HG02885 (cell line): Measurements from ENCODE around the gene NR4A3.

Experiments
- ATAC-seq: cut with Tn5 transposase; IDR thresholded peaks from one replicate; pipeline ENCODE4 v1.9.1; 2021; ENCODE audit warnings: mild to moderate bottlenecking; ENCODE audit not compliant: unreplicated experiment, poor library complexity

NR4A3 gene

GRCh38 chr9:99867536-99867935 lies 45.9 kb downstream of the NR4A3 start:
- ATAC-seq = peak; percentile 31

DNA sequence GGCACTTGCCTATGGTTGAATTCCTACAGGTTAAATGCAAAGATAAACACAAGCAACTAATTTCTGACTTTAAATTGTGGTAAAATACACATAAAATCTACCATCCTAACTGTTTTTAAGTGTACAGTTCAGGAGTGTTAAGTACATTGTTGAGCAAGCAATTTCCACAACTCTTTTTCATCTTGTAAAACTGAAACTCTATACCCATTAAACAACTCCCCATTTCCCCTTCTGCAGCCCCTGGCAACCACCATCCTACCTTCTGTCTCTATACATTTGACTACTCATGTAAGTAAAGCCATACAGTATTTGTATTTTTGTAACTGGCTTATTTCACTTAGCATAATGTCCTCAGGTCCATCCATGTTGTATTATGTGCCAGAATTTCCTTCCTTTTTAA lies 46.3 kb downstream of the NR4A3 start:
- ATAC-seq = peak; percentile 65

DNA sequence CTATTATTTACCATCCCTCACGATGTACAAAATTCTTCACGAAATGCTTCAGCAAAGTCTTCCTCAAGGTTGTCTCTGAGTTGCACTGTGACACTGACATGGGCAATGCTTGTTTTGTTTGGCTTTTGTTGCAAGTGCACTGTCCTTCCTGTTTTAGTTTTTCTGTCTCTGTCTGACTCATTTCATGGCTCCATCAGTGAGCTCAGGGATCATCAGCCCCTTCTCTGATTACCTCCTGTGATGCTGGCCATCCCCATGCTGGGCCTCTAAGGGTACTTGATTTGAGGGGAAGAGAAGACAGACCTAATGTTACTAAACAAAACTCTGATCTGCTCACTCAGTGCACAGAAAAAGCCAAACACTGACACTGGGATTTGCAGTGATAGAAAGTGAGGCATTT lies 47.2 kb downstream of the NR4A3 start:
- ATAC-seq = peak; percentile 83

DNA sequence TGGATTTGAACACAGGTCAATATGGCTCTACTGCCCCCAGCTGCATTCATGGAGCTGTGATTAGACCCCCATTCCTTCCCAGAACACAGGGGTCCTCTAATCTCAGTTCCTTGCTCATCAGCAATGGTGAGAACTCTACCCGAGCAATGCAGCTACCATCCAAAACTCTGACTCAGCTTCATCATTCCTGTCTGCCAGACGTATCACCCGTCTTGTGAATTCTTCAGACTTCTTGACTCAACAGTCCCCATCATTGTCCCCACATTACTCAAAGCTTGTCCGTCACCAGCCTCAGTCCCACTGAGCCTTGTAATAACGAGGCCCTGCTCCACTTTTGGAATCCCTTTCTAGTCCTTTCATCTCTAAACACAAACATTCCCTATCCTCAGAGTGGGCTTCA lies 48.4 kb downstream of the NR4A3 start:
- ATAC-seq = no peak

GRCh38 chr9:99873531-99873930 lies 51.8 kb downstream of the NR4A3 start:
- ATAC-seq = no peak

GRCh38 chr9:99873943-99874584 lies 52.4 kb downstream of the NR4A3 start:
- no peak for ATAC-seq

GRCh38 chr9:99876190-99876589 lies 54.5 kb downstream of the NR4A3 start:
- ATAC-seq = no peak

GRCh38 chr9:99878651-99879050 lies 57.0 kb downstream of the NR4A3 start:
- no peak for ATAC-seq

GRCh38 chr9:99881769-99882168 lies 60.1 kb downstream of the NR4A3 start:
- ATAC-seq = no peak

- ATAC-seq = no peak
These were observed 64.1 kb downstream of the NR4A3 start for GRCh38 chr9:99885747-99886146.

DNA sequence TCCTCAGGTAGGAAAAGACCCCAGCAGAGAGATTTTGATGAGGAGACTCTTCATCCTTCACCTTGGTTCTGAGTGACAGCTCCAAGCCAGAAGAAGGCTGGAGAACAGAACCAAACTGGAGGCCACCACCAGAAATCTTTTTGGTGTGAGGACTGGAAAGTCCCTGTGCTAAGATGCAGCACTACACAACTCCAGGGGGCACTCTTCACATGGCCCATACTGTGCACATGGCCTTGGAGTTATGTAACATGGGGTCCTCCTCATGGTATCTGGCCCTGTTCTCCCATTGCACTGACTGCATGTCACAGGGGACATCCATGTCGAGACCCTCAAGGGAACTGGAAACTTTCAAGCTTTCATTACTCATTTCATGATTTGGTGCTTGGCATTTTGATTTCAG lies 67.4 kb downstream of the NR4A3 start:
- no peak for ATAC-seq

DNA sequence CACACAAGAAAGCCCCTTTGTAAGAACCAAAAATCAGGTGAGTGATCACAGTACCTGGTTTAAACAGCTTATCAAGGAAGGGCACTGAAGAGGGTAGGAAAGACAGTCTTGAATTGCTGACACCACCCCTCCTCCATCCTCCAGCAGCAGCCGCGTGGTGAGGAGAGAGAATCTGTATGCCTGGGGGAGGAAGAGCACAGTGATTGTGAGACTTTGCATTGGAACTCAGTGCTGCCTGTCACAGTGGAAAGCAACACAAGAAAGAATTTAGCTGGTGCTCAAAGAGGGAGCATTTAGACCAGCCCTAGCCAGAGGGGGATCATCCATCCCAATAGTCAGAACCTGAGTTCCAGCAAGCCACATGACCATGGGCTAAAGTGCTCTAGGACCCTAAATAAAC lies 73.1 kb downstream of the NR4A3 start:
- ATAC-seq = no peak

- ATAC-seq = no peak
These were observed 73.8 kb downstream of the NR4A3 start for GRCh38 chr9:99895510-99895909.

GRCh38 chr9:99896119-99896518 lies 74.4 kb downstream of the NR4A3 start:
- ATAC-seq = no peak

DNA sequence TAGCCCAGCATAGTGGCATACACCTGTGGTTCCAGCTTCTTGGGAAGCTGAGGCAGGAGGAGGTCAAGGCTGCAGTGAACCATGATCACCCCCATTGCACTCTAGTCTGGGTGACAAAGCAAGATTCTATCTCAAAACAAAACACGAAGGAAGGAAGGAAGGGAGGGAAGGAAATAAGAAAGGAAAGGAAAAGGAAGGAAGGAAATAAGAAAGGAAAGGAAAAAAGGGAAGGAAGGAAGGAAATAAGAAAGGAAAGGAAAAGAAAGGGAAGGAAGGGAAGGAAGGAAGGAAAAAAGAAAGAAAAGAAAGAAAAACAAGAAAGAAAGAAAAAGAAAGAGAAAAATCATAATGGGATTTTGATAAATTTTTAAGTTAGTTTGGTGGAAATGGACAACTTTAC lies 81.7 kb downstream of the NR4A3 start:
- no peak for ATAC-seq

DNA sequence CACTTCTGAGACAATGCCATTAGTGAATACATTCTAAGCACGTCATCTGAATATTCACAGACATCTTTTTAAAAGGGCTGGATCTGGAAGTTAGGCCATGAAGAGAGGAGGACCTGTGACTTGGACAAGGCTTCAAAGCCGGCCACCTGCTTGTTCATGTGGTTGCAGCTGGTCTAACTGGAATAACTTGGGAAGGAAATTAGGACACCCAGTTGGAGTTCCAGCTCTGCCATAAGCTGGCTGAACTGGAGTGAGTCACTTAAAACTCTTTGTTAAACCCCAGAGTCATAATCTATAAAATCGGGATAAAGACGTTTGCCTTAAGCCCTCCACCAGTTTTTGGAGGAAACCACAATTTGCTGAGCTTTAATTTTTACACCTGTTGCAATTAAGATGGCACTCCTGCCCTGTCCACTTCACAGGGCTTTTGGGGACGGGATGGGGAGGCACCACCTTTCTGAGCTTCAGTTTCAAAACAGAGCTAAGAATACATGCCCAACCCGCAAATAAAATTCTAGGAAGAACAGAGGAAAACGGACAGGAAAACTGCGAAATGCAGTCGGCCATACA lies 84.2 kb downstream of the NR4A3 start:
- no peak for ATAC-seq

DNA sequence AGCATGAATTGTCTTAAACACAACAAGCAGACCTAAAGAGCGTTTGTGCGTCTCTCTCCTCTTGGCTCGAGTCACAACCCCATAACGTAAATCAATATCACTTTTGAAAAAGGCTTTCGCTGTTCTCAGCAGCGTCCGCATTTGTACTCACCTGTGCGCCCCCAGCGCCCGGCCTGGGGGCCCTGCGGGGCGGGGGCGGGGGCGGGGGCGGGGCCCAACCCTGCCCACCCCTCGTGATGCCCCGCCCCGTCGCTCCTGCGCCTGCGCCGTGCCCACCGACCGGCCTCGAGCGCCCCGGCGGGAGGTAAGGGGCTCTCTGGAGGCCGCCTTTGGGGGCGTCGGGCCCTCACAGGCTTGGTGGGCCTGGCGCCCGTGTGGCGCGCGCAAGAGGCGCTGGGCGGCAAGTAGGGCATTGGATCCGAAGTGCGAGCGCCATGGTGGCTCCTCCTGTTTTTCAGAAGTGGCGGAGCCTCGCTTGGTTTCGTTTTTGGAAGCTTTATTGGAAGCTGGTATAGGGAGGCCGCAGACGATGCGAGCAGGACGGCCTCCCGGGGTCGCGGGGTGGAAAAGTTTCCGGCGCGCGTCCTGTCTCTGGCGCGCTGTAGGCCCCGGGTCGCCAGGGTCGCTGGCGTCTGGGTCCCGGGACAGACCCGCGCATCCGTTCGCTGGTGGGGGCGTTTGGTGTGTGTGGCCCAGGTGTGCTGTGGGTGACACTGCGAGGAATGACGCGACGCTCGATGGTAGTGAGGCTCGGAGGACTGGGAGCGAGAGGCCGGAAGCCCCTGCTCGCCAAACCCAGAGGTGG lies 84.9 kb downstream of the NR4A3 start, which contains the start of gene STX17:
Gene STX17 (plus strand): TSS at position 252 of the 805 bp plus-strand sequence. CDS start 8,586 bp downstream, outside the sequence.
- peak; percentile 84 for ATAC-seq

DNA sequence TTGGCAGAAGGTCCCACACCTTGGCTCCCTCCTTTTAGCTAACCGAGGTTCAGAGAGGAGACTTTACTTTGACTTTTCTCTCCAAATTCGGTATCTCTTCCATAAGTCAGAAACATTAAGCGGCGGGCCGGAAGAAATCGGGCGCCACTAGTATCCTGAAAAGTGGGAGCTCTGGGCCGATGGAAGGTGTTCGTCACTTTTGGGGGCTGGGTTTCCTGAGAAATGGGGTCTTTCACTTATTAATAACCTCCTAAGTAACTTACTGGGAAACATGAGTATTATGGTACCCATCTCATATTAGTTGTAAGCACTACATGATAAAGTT lies 85.5 kb downstream of the NR4A3 start:
- ATAC-seq = no peak

DNA sequence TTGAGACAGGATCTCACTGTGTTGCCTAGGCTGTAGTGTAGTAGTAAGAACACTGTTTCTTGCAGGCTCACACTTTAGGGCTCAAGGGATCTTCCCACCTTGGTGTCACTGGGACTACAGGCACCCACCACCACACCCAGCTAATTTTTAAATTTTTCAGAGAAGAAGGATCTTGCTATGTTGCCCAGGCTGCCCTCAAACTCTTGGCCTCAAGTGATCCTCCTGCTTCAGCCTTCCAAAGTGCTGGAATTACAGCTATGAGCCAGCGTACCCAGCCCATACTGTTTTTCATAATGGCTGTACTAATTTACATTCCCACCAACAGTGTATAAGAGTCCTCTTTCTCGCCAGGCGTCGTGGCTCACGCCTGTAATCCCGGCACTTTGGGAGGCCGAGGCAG lies 89.9 kb downstream of the NR4A3 start:
- no peak for ATAC-seq
